Natural killer cell (primary cell): Measurements from ENCODE around the gene LIPG. TPM values are rescaled to one million over a fixed set of nuclear protein-coding genes. Genes with fewer than 3 reads are reported as not detected.

Experiments used
- ATAC-seq, 3 donors: fragments of 150-1000 bp in 2 of 3; fragments of 200-7000 bp in 1 of 3; cut with Tn5 transposase; 1 replicate in 1 of 3; 2 replicates in 2 of 3; pipeline ENCODE4 v1.10.0; 2021; ENCODE audit warnings: mild to moderate bottlenecking in 2 of 3, moderate library complexity in 2 of 3
- DNase-seq, 2 donors: peaks; one replicate each; pipeline versions ENCODE4 v3.0.0 to v3.0.0-alpha.2; 2013 to 2021; ENCODE audit warnings: mixed read lengths in 1 of 2
- H3K27ac ChIP-seq: one replicate; pipeline ENCODE4 v1.5.1; 2013; ENCODE audit warnings: mild to moderate bottlenecking, low read length
- H3K27me3 ChIP-seq: one replicate; pipeline ENCODE4 v1.6.1; 2013; ENCODE audit warnings: low read length; ENCODE audit not compliant: control insufficient read depth, insufficient read depth
- H3K36me3 ChIP-seq: one replicate; pipeline ENCODE4 v1.6.1; 2013; ENCODE audit warnings: low read length; ENCODE audit not compliant: control insufficient read depth, insufficient read depth
- H3K4me1 ChIP-seq: one replicate; pipeline ENCODE4 v1.6.1; 2013; ENCODE audit warnings: low read length; ENCODE audit not compliant: control insufficient read depth, insufficient read depth
- H3K4me3 ChIP-seq: one replicate; pipeline ENCODE4 v1.5.1; 2013; ENCODE audit warnings: low read length
- H3K9me3 ChIP-seq: one replicate; pipeline ENCODE4 v1.6.1; 2013; ENCODE audit warnings: low read length; ENCODE audit not compliant: control insufficient read depth, insufficient read depth
- H3K27ac Mint-ChIP-seq, 2 donors: one replicate each; pipeline ENCODE4 v1.8.0; 2022; ENCODE audit warnings: mild to moderate bottlenecking in 2 of 2, mixed read lengths in 2 of 2, moderate library complexity in 1 of 2
- H3K27me3 Mint-ChIP-seq, 2 donors: one replicate each; pipeline ENCODE4 v1.8.0; 2022; ENCODE audit warnings: low read depth in 2 of 2, mixed read lengths in 2 of 2
- H3K36me3 Mint-ChIP-seq: one replicate; pipeline ENCODE4 v1.8.0; 2022; ENCODE audit warnings: mixed read lengths
- H3K4me1 Mint-ChIP-seq, 2 donors: one replicate each; pipeline ENCODE4 v1.8.0; 2022; ENCODE audit warnings: mixed read lengths in 2 of 2
- H3K4me3 Mint-ChIP-seq: one replicate; pipeline ENCODE4 v1.8.0; 2022; ENCODE audit warnings: mild to moderate bottlenecking, moderate library complexity, mixed read lengths
- H3K9me3 Mint-ChIP-seq, 2 donors: one replicate each; pipeline ENCODE4 v1.8.0; 2022; ENCODE audit warnings: mixed read lengths in 2 of 2
- WGBS: methylation state at CpG from one replicate; pipeline ENCODE4 v1.1.7; 2013; ENCODE audit warnings: missing lambda C conversion rate; ENCODE audit not compliant: insufficient coverage; 5-methylcytosine and 5-hydroxymethylcytosine counted together
- intact Hi-C: fragments of 100-400 bp; cut with micrococcal nuclease; formaldehyde crosslinking; loops from one replicate; pipeline ENCODE4 v1.14.2; 2022
- total RNA-seq, 4 donors: library from RNA; stranded (reverse); fragments of 120-200 nt in 1 of 4; gene quantifications; one replicate each; pipeline versions ENCODE4 v1.2.3 to v1.2.4, GENCODE V29; 2013 to 2022
- TF ChIP-seq, protein P1 (sequence below): fragments of 200-600 bp; IDR thresholded peaks from one replicate; pipeline ENCODE4 v1.8.0; 2022; ENCODE audit warnings: antibody characterized with exemption

Gene LIPG
- total RNA-seq, 3 donors from 2014 or later (not counting 1 experiment from before 2014, with no cell fraction given), result 0.48 TPM; not detected in 2

DNA sequence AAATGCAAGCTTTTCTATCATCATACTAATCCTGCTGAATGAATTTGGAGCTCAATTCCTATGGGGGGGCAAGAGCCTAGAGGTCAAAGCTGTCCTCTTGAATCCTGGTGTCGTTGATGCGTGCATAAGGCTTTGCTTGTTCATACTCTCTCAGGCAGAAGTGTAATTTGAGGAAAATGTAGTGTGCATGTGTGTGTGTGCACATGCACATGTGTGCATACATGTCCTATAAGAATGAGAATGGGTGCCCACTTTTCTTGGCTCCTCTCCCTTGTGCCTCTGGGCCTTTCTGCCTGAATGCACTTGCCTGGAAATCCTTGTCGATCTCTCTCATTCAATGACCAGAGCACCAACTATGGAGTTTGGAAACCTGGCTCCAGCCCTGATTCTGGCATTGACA lies 46.3 kb upstream of the LIPG start:
- intact Hi-C loops, result no loop called here
- Mint-ChIP-seq H3K36me3 (no peaks in the 10 kb centered on the region), H3K9me3 (no peaks in the 10 kb centered on the region), H3K4me3 (no peak overlapping the region), H3K27ac (no peak overlapping the region), H3K4me1 (no peaks in the 10 kb centered on the region), H3K27me3 (peaks cover 0 to 4% of the 10 kb centered on the region in 2 donors)
- ATAC-seq (no peak), DNase-seq (no peak)
- 97% methylated on average over 3 of the region's 3 CpGs for WGBS
- Histone ChIP-seq H3K4me3 (no peak overlapping the region), H3K9me3 (no peaks in the 10 kb centered on the region), H3K27ac (no peak overlapping the region), H3K4me1 (no peaks in the 10 kb centered on the region), H3K36me3 (no peaks in the 10 kb centered on the region), H3K27me3 (no peaks in the 10 kb centered on the region)
- TF ChIP-seq, protein P1, sequence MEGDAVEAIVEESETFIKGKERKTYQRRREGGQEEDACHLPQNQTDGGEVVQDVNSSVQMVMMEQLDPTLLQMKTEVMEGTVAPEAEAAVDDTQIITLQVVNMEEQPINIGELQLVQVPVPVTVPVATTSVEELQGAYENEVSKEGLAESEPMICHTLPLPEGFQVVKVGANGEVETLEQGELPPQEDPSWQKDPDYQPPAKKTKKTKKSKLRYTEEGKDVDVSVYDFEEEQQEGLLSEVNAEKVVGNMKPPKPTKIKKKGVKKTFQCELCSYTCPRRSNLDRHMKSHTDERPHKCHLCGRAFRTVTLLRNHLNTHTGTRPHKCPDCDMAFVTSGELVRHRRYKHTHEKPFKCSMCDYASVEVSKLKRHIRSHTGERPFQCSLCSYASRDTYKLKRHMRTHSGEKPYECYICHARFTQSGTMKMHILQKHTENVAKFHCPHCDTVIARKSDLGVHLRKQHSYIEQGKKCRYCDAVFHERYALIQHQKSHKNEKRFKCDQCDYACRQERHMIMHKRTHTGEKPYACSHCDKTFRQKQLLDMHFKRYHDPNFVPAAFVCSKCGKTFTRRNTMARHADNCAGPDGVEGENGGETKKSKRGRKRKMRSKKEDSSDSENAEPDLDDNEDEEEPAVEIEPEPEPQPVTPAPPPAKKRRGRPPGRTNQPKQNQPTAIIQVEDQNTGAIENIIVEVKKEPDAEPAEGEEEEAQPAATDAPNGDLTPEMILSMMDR, result no peak

DNA sequence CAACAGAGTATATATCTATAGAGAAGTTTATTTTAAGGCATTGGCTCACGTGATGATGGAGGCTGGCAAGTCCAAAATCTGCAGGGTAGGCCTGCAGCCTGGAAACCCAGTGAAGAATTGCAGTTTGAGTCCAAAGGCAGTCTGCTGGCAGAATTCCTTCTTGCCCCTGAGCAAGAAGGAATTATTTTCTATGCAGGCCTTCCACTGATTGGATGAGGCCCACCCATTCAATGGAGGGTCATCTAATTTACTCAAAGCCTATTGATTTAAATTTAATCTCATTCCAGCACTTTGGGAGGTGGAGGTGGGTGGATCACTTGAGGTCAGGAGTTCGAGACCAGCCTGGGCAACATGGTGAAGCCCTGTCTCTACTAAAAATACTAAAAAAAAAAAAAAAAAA lies 44.4 kb upstream of the LIPG start:
- TF ChIP-seq, protein P1, result no peak
- DNase-seq, result no peak
- no peaks in the 10 kb centered on the region for H3K36me3 Mint-ChIP-seq
- Histone ChIP-seq H3K27ac (no peak overlapping the region), H3K9me3 (no peaks in the 10 kb centered on the region), H3K36me3 (no peaks in the 10 kb centered on the region), H3K27me3 (no peaks in the 10 kb centered on the region), H3K4me3 (no peak overlapping the region), H3K4me1 (no peaks in the 10 kb centered on the region)
- no peak for ATAC-seq
- no peaks in the 10 kb centered on the region for H3K9me3 Mint-ChIP-seq
- intact Hi-C loops, result no loop called here
- H3K4me1 Mint-ChIP-seq, result no peaks in the 10 kb centered on the region
- 64% methylated on average over 1 of the region's 2 CpGs for WGBS
- no peak overlapping the region for H3K27ac Mint-ChIP-seq
- no peak overlapping the region for H3K4me3 Mint-ChIP-seq
- peaks cover 0 to 4% of the 10 kb centered on the region in 2 donors for H3K27me3 Mint-ChIP-seq

DNA sequence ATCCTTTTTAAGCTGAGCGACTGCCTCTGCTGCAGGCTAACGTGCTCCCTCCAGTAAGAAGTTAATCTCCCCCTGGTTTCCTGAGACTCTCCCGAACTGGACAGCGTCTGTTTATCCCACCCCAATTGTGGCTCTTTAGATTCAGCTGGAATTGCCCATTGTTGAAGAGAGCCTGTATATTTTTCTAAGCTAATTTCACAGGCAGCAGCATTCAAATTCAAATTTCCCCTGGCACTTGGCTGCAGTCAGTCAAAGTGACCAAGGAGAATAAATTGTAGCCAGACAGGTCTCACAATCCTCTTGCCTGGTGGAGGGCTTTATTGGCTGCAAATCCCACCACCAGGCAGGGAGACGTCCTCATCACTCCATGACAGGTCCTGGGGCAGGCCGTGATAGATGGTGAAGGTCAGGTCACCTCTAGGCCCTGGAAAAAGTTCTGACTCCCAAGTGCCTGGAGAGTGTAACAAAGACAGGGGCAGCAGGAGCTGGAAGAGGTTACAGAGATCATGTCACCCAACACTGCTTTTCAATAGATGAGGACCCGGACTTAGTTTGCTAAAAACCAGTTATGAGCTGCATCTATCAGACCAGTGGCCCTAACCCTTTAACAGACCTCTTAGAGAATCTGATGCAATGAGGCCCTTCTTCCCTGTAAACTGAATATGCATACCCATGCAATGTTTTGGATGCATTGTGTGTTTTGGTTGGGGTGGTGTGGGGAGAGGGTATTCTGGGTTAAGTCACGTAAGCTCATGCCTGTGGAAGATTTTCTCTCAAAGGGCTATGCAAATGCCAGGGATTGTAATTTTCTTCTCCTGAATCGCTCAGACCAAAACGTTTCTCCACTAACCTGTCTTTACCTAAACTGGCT lies 42.5 kb upstream of the LIPG start:
- Histone ChIP-seq H3K4me1 (no peaks in the 10 kb centered on the region), H3K9me3 (no peaks in the 10 kb centered on the region), H3K27ac (no peak overlapping the region), H3K27me3 (no peaks in the 10 kb centered on the region), H3K4me3 (no peak overlapping the region), H3K36me3 (no peaks in the 10 kb centered on the region)
- intact Hi-C loops, result no loop called here
- TF ChIP-seq, protein P1, result no peak
- Mint-ChIP-seq H3K36me3 (no peaks in the 10 kb centered on the region), H3K27me3 (peaks cover 0 to 4% of the 10 kb centered on the region in 2 donors), H3K4me3 (no peak overlapping the region), H3K27ac (no peak overlapping the region), H3K9me3 (no peaks in the 10 kb centered on the region), H3K4me1 (no peaks in the 10 kb centered on the region)
- DNase-seq (no peak), ATAC-seq (no peak)
- WGBS, result 88% methylated on average over 10 of the region's 10 CpGs
